Measurements from ENCODE around the gene IKZF4.
"Not testable (repeated sequence)": the region's sequence is repeated elsewhere in the genome, so short reads cannot be mapped to it uniquely, and the experiment has no call there.

Gene IKZF4

GRCh38 chr12:56001487-56002100 lies 19.2 kb upstream of the IKZF4 start:
- H3K4me3 ChIP-seq (ENCODE audit: control insufficient read depth, low read depth, low read length), result no peak overlapping the region
- DNase-seq (ENCODE audit: low read depth), result no peak
- no peak for TF ChIP-seq CTCF (IDR thresholded peaks at IDR 0.05; ENCODE audit: control insufficient read depth, insufficient read depth, low read depth, low read length, missing control alignments)

- not testable (repeated sequence) for DNase-seq (ENCODE audit: low read depth); H3K4me3 ChIP-seq (ENCODE audit: control insufficient read depth, low read depth, low read length)
These were observed 17.5 kb upstream of the IKZF4 start for GRCh38 chr12:56003376-56003775.

GRCh38 chr12:56004211-56004610 lies 16.6 kb upstream of the IKZF4 start:
- TF ChIP-seq CTCF (IDR thresholded peaks at IDR 0.05; ENCODE audit: control insufficient read depth, insufficient read depth, low read depth, low read length, missing control alignments), result no peak
- DNase-seq (ENCODE audit: low read depth), result no peak
- H3K4me3 ChIP-seq (ENCODE audit: control insufficient read depth, low read depth, low read length), result no peak overlapping the region

GRCh38 chr12:56007564-56008559 lies 13.0 kb upstream of the IKZF4 start:
- DNase-seq (ENCODE audit: low read depth), result no peak
- H3K4me3 ChIP-seq (ENCODE audit: control insufficient read depth, low read depth, low read length), result peak overlapping the region; percentile 77
- no peak for TF ChIP-seq CTCF (IDR thresholded peaks at IDR 0.05; ENCODE audit: control insufficient read depth, insufficient read depth, low read depth, low read length, missing control alignments)

- no peak for TF ChIP-seq CTCF (IDR thresholded peaks at IDR 0.05; ENCODE audit: control insufficient read depth, insufficient read depth, low read depth, low read length, missing control alignments)
These were observed 10.7 kb upstream of the IKZF4 start for GRCh38 chr12:56010111-56010570.

GRCh38 chr12:56011509-56012090 lies 9.2 kb upstream of the IKZF4 start:
- no peak overlapping the region for H3K4me3 ChIP-seq (ENCODE audit: control insufficient read depth, low read depth, low read length)
- no peak for DNase-seq (ENCODE audit: low read depth)
- TF ChIP-seq CTCF (IDR thresholded peaks at IDR 0.05; ENCODE audit: control insufficient read depth, insufficient read depth, low read depth, low read length, missing control alignments), result no peak

More at GRCh38 chr12:56010111-56010570, 10.7 kb upstream of the IKZF4 start:
- DNase-seq (ENCODE audit: low read depth), result no peak
- H3K4me3 ChIP-seq (ENCODE audit: control insufficient read depth, low read depth, low read length), result no peak overlapping the region
